Stimulated activated CD4-positive, alpha-beta T cell treated with anti-CD3 and anti-CD28 coated beads, TNF-alpha, amount 100 ng/mL, for 48 hours (primary cell): ENCODE data around the gene CCDC85C.
A peak's percentile ranks its signal among the peaks of the same experiment; 100 is the strongest.

Experiments used
- DNase-seq, 3 donors: peaks; one replicate each; pipeline ENCODE4 v3.0.0-alpha.2; 2020; ENCODE audit warnings: low read depth in 3 of 3

CCDC85C gene

DNA sequence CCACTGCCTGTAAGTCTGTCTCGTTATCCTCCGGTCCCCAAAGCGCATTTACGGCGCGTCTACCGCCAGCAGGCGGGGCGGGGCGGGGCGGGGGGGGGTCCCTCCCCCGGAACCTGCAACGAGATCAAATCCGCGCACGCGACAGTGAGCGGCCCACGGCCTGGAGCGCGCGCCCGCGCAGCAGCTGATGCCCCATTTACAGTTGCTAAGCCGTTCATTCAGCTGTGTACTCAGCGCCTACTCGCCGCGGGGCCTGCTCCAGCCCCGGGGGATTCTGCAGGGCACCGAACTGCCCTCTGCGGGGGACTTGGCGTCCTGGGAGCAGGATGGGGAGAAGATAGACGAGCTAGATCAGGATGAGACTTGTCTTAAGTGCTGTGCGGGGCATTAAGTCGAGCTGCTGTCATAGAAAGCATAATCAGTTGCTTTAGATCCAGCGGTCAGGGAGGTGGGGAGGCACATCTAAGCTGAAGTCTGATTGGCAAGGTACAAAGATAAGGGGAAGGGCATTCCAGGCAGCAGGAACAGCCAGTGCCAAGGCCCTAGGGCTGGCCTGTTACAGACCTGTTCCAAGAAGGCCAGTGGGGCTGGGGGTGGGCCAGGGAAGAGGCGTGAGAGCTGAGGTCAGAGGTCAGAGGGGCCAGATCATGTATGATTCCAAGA is 1.4 kb upstream of the CCDC85C start:
- peak; percentile 48 to 55 (median 55) for DNase-seq

DNA sequence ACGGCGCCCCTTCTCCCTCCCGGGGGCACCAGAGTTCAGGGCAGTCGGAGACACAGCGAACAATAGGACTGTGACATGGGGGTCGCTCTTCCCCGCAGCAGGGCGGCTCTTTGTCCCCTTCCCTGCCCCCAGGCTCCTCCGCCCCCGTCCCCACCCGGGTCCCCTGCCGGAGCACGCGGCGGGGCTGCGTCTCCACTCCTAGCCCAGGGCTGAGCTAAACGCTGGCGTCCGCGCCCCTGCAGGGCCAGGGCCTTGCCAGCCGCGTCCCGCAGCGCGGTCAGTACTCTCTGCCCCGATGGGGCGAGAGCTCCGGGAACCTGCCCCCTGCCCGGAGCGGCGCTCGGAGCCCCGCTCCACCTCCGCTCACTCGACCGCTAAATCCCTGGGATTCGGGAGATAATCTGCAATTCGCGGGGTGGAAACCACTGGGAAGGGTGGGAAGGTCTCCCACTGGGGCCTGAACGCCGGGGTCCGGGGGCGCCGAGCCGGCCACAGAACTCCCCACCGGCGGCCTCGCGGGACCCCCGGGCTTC is 825 bp upstream of the CCDC85C start:
- DNase-seq = no peak

DNA sequence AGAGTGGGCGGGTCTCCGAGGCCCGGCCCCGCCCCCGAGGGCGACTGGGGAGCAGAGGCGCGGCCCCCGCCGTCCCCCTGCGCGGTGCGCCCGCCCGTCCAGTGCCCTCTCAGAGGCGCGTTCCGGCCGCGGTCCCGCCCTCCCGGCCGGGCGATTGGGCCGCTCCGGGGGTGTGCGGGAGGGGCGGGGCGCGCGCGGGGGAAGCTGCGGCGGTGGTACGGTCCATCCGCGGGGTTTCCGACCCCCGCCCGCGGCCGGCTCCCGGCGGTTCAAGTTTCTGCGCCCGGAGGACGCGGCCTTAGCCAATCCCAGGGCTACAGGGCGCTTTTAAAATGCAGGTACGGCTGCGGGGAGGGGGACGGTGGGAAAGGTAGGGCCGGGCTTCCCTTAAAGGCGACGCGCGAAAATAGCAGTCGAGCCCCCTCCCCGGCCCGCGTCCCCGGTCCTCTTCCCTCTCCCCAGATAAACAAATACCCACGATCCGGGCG is 315 bp upstream of the CCDC85C start:
- peak; percentile 82 to 86 (median 85) for DNase-seq

GRCh38 chr14:99602788-99603415 is 1.1 kb downstream of the CCDC85C start:
- DNase-seq = no peak

GRCh38 chr14:99602054-99602787 is 1.8 kb downstream of the CCDC85C start:
- no peak for DNase-seq

- DNase-seq = no peak
Measured at GRCh38 chr14:99601361-99601831, 2.6 kb downstream of the CCDC85C start.

DNA sequence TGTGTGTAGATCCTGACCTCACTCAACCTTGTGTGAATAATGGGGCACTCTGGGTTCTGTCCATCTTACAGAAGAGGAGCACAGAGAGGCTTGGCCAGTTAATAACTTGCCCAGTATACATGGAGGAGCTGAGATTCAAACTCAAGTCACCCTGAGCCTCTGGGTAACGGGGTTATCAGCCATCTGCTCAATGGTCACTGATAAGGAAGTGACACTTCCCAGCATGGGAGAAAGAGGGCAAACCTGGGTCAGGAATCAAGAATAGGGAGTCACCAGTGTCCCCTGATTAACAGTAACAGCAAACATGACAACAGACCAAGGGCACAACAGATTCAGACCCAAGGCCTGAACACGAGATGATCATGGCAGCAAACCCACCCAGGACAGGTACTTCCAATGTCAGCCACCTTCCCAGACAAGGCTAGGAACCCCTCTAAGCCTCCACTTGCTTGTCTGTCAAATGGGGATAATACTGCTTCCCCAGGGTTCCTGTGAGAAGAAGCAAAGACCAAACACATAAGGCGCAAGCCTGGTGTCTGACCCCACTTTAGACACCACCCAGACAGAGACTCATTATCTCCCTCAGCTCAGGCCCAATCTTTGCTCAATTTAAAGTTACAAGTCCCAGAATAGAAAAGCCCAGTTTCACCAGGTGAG is 3.6 kb downstream of the CCDC85C start:
- DNase-seq = no peak

DNA sequence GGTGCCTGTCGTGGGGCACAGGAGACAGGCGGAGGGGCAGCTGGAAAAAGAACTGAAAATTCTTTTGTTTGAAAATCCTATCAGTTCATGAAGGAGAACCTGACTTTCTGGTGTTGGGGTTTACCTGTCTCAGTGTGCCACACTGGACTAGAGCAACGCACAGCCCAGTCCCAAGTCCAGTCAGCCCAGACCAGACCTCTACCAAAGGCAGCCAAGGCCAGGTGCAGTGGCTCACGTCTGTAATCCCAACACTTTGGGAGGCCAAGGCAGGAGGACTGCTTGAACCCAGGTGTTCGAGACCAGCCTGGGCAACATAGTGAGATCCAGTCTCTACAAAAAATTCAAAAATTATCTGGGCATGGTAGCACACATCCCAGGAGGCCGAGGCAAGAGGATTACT is 4.6 kb downstream of the CCDC85C start:
- DNase-seq = no peak

GRCh38 chr14:99598774-99599173 is 5.2 kb downstream of the CCDC85C start:
- no peak for DNase-seq

- DNase-seq = no peak
Measured at GRCh38 chr14:99597911-99598600, 6.0 kb downstream of the CCDC85C start.

- DNase-seq = no peak
Measured at GRCh38 chr14:99596772-99597171, 7.2 kb downstream of the CCDC85C start.

GRCh38 chr14:99596071-99596627 is 7.9 kb downstream of the CCDC85C start:
- DNase-seq = no peak

GRCh38 chr14:99595524-99595923 is 8.5 kb downstream of the CCDC85C start:
- no peak for DNase-seq

GRCh38 chr14:99595034-99595433 is 9.0 kb downstream of the CCDC85C start:
- peak in 2 of 3 donors; percentile 15 to 19 for DNase-seq

DNA sequence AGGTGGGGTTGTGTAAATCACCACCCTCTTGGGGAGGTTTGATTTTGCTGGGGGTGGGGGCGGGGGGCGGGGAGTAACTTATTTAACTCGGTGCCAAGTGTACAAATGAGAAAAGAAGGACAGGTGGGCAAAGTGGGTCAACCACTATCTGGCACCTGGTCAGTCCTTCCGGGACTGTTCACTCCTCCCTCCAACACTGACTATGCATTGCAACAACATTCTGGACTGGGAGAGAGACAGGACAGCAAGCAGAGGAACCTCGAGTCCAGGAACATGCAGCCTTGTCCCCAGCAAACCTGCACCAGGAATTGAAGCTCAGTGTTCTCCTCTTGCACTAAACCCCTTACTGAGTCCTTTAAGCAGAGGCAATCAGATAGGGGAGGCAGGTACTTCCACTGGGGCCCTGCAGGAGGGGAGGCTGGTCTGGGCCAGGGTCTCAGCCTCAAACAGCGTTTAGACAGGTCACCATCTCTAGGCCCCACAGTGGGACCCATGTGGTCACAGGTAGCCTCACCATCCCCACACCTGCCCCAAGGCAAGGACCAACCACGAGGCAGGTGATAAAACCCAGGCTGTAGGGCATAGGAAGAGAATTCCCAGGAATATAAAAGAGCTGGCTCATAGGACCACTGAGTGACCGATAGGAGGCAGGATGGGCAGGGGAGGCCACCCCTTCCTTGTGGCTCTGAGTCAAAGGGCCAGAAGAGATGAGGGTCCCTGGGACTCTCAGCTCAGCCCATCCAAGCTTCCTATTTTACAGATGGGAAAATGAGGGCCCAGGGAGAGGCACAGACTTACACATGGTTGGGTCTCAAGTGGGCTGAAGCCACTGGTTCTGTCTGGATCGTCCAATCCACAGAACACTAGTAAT is 9.8 kb downstream of the CCDC85C start:
- no peak for DNase-seq

DNA sequence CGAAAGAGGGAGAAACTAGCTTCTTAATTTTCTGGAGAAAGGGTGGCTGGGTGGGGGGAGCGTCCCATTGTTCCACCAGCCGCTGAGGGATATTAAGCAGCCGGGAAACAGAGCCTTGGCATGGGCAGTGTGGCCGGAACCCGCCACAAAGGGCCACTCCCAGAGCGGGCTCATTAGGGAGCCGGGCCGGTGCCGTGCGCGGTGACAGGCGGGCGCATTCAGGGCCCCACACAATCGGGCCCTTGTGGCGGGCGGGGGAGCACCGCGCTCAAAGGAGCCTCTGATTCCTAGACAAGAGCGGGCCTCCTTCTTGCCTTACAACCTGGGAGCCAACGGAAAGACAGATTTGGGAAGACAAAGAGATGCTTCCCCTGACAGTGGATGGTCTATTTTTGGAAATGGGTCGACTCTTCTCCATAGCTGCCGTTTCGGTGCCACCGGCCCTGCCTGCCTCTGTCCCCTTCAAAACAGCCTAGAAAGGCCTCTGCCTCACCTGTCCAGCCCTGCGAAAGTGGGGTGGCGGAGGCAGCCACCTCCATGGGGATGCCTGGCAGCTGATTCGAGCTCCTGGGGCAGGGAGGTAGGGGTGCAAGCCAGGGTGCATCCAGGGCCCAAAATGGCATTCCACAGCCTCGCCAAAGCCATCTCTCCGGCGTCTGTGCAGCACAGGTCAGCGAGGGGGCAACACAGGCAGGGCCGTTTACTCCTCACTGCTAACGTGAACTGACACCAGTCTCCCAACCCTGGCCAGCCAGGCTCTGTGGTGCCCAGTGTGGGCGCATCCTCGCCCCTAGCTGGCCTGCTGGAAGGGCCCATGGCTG is 10.9 kb downstream of the CCDC85C start:
- no peak for DNase-seq

DNA sequence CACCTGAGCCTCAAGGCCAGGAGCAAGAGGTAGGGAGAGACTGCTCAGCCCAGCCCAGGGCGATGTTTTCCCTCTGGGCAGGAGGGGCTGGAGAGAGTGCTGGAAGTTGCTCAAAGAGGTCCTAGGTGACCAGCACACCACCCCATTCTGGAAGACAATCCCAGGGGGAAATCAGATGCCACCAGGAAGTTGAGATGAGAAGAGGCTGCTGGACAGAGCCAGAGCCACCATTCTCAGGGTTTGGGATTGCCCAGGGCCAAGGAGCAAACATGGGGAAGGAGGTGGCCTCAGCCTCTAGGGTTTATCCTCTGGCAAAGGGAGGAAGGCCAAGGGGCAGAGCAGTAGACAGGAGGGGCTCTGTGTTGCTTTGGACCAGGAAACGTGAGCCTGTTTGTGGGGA is 11.6 kb downstream of the CCDC85C start:
- no peak for DNase-seq

DNA sequence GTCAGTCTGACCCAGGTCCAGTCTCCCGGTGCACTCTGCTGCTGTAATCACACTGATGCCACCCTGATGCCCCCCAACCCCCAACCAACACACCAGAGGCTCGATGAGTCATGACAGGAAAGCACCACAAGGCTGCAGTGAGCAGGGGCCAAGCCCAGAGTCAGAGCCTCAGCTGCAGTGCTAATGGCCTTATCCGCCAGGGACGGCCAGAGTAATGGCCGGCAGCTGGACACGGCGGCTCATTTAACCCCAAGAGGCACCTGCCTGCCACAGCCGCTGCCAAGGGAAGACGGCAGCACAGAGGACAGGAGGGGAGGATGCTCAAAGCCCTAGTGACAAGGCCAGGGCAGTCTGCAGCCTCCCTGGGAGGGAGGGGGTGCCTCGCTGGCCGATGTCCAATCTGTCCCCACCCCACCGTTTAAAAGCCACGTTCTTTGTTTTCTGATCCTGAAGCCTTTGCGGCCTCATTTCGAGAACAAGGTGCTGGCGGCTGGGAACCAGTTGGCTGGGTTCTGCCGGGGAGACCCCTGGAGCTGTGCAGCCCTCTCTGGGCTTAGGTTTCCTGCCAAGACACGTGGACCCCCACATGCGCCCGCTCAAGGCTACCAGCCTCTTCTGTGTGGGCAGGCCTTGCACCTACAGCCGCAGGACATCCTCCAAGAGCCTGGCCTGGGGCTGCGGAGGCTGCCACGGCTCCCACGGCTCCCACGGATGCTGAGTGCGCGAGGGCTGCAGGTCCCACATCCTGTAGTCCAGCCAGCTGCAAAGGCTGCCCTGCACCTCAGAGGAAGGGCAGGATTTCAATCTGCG is 13.1 kb downstream of the CCDC85C start:
- no peak for DNase-seq
